Ureter (tissue), 1 donor: ENCODE measurements around the gene C1S. TPM values are rescaled to one million over a fixed set of nuclear protein-coding genes. Genes with fewer than 3 reads are reported as not detected.
"Not testable (repeated sequence)": the region's sequence is repeated elsewhere in the genome, so short reads cannot be mapped to it uniquely, and the experiment has no call there.

Experiments used
- DNase-seq: peaks from one replicate; pipeline ENCODE4 v3.0.0-alpha.2; 2020; ENCODE audit warnings: low spot score
- total RNA-seq: library from RNA; stranded (reverse); gene quantifications from one replicate; pipeline ENCODE4 v1.2.4, GENCODE V29; 2023
- donor health status: DM: yes; HTN: yes; CAD: no.

Gene C1S
- total RNA-seq, 1 donor from 2014 or later = 293 TPM

GRCh38 chr12:7046383-7047105, 14.0 kb upstream of the C1S start:
- DNase-seq = no peak

DNA sequence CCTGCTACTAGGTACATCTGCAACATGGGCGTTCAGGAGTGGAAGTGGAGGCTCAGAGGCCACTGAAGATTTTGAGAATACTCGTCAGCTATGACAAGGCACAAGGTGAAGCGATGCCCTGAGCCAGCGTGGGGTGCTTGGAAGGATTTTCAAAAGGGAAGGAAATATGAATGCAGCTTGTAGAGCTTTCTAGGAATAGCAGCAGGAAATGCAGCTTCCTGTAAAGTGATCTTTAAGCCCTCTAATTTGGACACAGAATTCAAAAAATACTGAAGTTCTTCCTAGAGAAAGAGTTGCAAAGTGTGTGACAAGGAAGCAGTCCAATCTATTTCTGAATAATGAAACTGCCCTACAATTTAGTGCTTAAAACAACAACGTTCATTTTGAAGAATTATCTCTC, 13.2 kb upstream of the C1S start:
- DNase-seq = no peak

- DNase-seq = not testable (repeated sequence)
Observed at GRCh38 chr12:7049445-7049951, 11.0 kb upstream of the C1S start.

DNA sequence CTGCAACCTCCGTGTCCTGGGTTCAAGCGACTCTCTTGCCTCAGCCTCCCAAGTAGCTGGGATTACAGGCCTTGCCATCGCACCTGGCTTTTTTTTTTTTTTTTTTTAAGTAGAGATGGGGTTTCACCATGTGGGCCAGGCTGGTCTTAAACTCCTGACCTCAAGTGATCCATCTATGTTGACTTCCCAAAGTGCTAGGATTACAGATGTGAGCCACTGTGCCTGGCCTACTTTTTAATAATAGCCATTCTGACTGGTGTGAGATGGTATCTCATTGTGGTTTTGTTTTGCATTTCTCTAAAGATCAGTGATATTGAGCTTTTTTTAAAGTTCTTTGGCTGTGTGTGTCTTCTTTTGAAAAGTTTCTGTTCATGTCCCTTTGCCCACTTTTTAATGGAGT, 10.5 kb upstream of the C1S start:
- not testable (repeated sequence) for DNase-seq

- no peak for DNase-seq
Observed at GRCh38 chr12:7054925-7055324, 5.6 kb upstream of the C1S start.

DNA sequence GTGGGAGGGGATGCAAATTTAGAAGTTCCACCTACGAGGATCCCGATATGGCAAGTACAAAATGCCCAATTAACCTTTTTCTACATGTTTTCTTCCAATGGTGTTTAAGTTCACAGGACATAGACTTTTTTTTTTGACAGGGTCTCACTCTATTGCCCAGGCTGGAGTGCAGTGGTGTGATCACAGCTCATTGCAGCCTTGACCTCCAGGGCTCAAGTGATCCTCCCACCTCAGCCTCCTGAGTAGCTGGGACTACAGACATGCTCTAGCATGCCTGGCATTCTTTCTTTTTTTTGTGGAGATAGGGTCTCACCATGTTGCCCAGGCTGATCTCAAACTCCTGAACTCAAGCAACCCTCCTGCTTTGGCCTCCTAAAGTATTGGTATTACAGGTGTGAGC, 4.8 kb upstream of the C1S start:
- not testable (repeated sequence) for DNase-seq

GRCh38 chr12:7058163-7058845, 2.2 kb upstream of the C1S start:
- DNase-seq = no peak

DNA sequence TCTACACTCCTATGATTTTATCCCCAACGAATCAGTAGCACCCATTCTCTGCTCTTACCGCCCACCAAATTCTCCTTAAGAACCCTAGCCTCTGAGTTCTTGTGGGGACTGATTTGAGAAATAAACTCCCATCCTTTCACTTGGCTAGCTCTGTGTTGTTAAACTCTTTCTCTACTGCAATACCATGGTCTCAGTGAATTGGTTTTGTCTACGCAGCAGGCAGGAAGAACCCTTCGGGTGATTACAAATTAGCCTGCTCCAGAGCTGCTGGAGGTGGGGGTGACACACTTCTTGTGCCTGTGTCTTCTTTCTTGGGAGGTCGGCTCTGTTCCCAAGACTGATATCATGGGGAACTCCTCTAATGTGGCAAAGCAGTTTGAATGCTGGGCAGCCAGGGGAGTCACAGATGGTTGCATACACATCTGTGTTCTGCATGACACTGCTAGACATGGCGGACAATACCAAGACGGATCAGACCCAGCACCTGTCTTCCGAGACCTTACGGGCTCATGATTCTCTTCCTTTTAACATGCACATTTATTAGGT, 1.6 kb upstream of the C1S start:
- DNase-seq = no peak

DNA sequence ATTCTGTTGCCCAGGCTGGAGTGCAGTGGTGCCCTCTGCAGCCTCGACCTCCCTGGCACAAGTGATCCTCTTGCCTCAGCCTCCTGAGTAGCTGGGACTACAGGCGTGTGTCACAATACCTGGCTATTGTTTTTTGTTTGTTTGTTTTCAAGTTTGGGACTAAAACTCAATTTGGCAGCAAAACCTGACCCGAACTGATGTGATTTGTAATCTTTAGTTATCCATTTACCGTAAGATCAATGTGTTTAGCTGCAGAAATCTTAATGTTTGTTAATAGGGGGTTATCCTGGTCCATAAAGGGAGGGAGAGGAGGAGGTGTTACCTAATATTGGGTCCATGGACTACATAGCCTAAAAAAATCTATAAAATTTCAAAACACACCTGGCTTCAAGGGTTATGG, 738 bp upstream of the C1S start:
- no peak for DNase-seq

DNA sequence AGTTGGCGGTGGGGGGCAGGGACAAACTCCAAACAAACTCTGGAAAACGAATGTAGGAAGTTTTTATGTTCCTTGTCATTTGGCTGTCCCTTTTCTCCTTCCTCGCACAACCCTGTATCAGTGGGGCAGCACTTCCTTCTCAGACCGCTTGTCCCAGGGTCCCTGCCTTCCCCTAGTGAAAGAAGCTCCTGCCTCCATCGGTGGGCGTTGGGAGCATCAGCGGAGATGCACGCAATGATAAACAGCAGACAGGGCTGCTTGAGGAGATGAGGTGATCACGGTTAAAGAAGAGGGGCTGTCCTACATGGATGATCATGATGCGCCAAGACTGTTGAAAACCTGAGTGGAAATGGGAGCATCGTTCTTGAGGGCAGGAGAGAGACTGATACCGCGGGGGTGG, 620 bp downstream of the C1S start:
- DNase-seq = no peak

DNA sequence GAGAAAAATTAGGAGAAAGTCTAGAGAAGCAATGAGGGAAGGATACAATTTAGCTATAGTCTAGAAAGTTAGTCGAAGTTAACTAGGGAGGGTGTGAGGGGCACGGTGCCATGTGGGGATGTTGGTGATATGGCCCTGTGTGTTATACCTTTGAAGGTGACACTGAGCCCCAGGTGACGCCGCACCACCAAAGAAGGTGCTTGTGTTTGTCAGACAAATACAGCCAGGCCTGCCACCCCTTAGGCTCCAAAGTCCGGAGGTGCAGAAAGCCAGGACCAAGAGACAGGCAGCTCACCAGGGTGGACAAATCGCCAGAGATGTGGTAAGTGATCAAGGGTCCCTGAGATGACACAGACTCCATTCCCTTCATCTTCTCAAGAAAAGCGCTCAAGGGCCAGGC, 1.1 kb downstream of the C1S start:
- DNase-seq = no peak

DNA sequence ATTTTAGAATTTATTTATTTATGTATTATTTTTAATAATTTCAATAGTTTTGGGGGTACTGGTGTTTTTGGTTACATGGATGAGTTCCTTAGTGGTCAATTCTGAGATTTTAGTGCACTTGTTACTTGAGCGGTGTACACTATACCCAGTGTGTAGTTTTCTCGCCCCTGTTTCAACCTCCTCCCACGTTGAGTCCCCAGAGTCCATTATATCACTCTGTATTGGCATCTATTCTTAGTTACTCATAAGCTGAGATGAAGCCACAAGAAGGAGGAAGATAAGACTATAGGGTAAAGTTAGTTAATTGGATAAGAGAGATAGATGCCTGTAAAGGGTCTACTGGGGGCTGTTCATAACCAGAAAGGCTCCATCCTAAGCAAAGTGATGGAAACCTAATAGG, 4.0 kb downstream of the C1S start:
- no peak for DNase-seq

- DNase-seq = no peak
Observed at GRCh38 chr12:7065073-7065623, 4.6 kb downstream of the C1S start.

DNA sequence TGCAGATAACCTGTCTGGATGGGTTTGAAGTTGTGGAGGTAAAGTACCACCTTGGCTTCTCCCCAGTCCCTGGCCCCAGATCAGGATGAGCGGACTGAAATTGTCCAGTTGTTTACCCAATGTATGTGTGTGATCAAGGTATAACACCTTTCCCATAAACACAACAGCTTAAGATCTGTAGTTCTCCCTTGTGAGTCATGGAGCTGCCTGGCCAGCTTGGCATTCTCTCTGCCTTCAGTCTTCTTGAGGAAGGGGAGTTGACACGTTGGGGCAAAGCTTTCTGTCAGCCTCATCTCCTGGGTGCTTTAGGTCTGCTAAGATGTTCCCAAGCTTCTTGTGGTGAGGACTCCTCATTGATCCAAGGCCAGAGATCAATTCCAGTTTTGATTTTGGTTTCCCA, 6.1 kb downstream of the C1S start:
- no peak for DNase-seq

GRCh38 chr12:7067096-7067495, 6.6 kb downstream of the C1S start:
- no peak for DNase-seq

GRCh38 chr12:7068240-7068993, 7.9 kb downstream of the C1S start:
- DNase-seq = no peak

GRCh38 chr12:7068994-7069346, 8.5 kb downstream of the C1S start:
- DNase-seq = no peak

DNA sequence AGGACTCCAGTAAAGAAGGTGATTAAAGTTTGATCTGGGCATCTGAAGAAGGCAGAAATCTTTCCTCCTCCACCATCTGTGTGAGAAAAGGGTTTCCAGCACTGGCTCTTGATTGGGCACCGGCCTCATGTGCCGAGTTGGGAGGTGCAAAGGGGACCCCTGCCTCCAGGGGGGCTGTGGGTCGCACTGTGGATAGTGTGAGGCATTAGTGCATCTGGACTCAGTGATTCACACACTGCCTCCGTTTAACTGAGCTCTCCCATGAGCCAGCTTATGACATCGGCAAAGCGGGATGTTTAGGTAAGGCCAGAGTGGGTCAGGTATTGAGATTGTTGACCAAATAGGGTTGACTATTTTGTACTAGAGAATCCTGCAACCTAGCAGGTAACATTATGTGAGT, 8.9 kb downstream of the C1S start:
- no peak for DNase-seq

- no peak for DNase-seq
Observed at GRCh38 chr12:7072035-7072434, 11.5 kb downstream of the C1S start.

DNA sequence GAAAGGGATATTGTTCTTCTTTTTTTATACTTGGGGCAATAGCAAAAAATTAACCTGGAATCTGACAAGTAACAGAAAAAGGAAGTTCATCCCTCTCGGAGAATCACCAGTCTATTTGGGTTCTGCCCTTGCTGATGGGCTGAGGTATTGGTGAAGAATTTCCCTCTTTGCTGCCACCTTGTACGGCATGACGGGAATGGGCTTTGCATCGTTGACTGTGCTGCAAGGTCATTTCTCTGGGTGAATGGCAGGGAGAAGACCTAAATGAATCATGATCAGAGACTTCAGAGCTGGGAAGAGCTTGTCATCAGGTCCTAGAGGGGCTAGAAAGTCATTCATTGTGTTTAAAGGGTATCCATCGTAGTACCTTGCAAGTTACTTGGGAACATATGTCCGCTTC, 12.0 kb downstream of the C1S start:
- DNase-seq = no peak

DNA sequence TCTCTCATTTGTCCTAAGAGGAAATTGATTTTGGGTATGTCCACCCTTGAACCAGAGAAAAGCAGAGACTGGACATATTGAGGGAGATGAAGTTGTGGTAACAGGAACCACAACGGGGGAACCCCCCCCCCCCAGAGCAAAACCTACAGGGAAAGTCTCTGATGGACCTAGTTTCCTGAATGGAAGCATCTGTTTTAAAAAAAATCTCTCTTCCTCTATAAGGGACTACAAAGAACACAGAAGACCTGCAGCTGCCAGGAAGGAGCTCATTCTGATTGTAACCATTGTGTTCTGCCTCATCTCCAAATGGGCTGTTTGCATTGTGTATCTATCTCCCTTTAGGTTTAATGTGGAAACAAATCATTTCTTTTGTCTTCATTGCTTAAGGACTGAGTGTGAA, 13.4 kb downstream of the C1S start:
- DNase-seq = no peak

- DNase-seq = no peak
Observed at GRCh38 chr12:7075518-7075917, 15.0 kb downstream of the C1S start.
